A549 (cell line): Measurements from ENCODE around the gene BPIFB2.

ENCODE experiments used
- POLR2A ChIP-seq: IDR thresholded peaks from 2 replicates; pipeline ENCODE4 v1.6.1; 2012; ENCODE audit warnings: mild to moderate bottlenecking, low read length
- POLR2AphosphoS2 ChIP-seq: conservative IDR thresholded peaks from 2 replicates; pipeline ENCODE4 v1.6.1; 2012; ENCODE audit warnings: low read length, improper control_type of control experiment, inconsistent platforms
- TF ChIP-seq, protein P1 (sequence below): fragments of >200 bp; sonication (Bioruptor Twin); formaldehyde crosslinking; IDR thresholded peaks from 3 replicates; pipeline ENCODE4 v1.5.1; 2016

GRCh38 chr20:33012327-33013189 is 5.1 kb downstream of the BPIFB2 start:
- TF ChIP-seq POLR2A (no peak), POLR2AphosphoS2 (no peak)
- TF ChIP-seq, protein P1, sequence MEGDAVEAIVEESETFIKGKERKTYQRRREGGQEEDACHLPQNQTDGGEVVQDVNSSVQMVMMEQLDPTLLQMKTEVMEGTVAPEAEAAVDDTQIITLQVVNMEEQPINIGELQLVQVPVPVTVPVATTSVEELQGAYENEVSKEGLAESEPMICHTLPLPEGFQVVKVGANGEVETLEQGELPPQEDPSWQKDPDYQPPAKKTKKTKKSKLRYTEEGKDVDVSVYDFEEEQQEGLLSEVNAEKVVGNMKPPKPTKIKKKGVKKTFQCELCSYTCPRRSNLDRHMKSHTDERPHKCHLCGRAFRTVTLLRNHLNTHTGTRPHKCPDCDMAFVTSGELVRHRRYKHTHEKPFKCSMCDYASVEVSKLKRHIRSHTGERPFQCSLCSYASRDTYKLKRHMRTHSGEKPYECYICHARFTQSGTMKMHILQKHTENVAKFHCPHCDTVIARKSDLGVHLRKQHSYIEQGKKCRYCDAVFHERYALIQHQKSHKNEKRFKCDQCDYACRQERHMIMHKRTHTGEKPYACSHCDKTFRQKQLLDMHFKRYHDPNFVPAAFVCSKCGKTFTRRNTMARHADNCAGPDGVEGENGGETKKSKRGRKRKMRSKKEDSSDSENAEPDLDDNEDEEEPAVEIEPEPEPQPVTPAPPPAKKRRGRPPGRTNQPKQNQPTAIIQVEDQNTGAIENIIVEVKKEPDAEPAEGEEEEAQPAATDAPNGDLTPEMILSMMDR: no peak
